HG03045 (cell line): Measurements from ENCODE around the gene TSKU.
"Not testable (repeated sequence)": the region's sequence is repeated elsewhere in the genome, so short reads cannot be mapped to it uniquely, and the experiment has no call there.

ENCODE experiments used
- ATAC-seq: cut with Tn5 transposase; IDR thresholded peaks from one replicate; pipeline ENCODE4 v1.9.1; 2021; ENCODE audit warnings: mild to moderate bottlenecking, moderate library complexity; ENCODE audit not compliant: unreplicated experiment

The TSKU gene

DNA sequence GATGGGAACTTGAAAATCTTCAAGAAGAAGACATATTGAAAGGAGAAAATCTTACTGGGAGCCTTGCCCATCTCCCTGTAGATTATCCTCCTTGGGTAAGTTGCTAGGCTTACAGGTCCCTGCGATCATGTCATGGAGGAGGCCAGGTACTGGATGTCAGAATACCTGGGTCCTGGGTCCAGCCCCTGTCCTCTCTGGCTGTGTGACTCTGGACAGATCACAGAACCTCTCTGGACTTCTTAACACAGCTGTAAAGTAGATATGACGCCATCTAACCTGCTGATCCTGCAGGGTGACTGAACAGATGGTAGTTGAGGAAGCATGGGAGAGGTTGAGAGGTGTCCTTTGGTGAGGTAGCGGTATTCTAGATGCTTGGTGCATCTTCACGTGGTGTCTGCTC lies 4.1 kb downstream of the TSKU start:
- ATAC-seq = no peak

DNA sequence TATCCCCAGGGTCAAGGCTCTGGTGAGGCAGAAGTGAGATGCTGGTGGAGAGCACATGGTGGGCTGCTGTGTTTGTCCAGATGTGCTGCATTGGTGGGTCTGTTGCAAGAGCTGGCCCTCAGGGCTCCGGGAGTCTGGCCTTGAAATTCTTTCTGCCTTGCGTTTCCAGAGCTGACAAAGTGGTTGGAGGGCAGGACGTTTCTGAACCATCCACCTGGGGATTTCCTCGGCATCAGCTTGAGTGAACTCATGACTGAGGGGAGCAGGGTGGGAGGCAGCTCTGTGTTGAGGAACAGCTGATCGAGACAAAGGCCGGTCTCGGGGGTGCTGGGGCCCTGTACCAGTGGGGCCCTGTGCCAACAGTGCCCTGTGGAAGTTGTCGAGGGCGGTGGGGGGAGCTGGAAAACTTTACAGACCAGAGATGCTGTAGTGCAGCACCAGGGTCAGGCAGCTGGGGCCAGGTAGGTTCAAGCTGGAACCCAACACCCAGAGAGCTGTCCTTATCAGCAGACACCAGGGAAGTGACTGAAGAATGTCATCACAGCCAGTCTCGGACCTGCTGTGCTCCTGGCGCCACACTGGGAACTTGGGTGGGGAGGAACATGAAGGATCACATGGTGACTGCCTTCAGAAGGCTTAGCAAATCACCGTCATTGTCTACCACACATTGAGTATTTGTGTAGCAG lies 4.9 kb downstream of the TSKU start:
- ATAC-seq = no peak

GRCh38 chr11:76788661-76789442 lies 5.7 kb downstream of the TSKU start:
- no peak for ATAC-seq

DNA sequence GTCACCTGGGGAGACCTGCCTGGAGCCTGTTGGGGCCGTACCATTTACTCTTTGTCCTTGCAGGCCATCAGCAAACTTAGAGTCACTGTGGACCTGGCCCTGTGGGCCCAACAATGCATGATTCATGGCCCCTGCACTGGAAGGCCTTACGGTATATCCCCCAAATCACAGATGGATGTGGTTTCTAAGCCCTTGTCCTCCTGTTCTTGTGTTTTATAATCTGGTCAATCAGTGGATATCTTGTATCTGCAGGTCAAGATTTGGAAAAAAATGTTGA lies 6.2 kb downstream of the TSKU start:
- no peak for ATAC-seq

DNA sequence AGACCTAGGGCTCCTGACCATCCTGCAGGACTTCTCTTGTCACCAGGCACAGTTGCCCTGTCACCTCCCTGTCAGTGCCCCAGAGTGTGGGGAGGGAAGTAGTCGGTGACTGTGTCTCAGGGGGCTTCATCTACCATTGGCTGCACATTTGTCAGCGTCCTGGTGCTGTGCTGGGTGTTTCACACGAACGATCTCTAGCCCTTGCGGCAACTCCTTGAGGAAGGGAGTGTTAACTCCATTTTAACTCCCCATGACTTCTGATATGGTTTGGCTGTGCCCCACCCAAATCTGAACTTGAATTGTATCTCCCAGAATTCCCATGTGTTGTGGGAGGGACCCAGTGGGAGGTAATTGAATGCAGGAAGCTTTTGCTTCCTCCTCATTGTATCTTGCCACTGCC lies 7.1 kb downstream of the TSKU start:
- ATAC-seq = no peak

DNA sequence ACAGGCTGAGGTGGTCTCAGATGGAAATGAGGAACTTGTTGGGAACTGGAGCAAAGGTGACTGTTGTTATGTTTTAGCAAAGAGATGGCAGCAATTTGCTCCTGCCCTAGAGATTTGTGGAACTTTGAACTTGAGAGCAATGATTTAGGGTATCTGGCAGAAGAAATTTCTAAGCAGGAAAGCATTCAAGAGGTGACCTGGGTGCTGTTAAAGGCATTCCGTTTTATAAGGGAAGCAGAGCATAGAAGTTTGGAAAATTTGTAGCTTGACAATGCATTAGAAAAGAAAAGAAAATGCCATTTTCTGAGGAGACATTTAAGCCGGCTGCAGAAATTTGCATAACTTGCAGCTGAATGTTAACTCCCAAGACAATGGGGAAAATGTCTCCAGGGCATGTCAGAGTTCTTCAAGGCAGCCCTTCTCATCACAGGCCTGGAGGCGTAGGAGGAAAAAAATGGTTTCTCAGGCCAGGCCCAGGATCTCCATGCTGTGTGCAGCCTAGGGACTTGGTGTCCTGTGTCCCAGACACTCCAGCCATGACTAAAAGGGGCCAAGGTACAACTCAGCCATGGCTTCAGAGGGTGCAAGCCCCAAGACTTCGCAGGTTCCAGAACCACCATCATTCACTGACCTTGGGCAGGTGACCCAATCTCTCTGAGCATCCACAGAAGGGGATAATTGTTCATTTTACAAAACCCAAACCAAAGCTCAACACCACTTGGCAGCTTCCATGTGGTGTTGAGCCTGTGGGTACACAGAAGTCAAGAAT lies 8.0 kb downstream of the TSKU start:
- not testable (repeated sequence) for ATAC-seq

GRCh38 chr11:76791861-76792260 lies 8.7 kb downstream of the TSKU start:
- ATAC-seq = no peak

DNA sequence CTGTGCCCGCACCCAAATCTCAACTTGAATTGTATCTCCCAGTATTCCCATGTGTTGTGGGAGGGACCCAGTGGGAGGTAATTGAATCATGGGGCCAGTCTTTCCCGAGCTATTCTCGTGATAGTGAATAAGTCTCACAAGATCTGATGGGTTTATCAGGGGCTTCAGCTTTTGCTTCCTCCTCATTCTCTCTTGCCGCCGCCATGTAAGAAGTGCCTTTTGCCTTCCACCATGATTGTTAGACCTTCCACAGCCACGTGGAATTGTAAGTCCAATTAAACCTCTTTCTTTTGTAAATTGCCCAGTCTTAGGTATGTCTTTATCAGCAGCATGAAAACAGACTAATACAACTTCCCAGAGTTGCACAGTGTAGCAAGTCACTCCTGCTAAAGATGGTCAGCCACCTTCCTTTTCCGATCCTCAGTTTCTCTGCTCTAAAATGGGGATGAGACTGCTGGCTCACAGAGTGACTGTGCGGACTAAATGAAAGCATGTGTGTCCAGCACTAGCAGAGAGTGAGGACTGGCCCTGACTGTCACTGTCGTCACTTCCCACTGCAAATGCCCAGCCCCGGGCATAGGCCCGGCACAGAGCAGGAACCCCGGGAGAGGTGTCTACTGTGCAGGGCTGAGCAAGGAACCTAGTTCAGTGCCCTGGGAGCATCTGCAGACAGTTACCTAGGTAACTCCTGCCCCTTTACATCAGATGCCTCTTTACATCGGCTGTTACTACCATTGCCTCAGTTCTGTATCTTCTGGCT lies 9.5 kb downstream of the TSKU start:
- no peak for ATAC-seq

GRCh38 chr11:76793391-76794291 lies 10.5 kb downstream of the TSKU start:
- ATAC-seq = no peak

GRCh38 chr11:76794371-76795289 lies 11.5 kb downstream of the TSKU start:
- no peak for ATAC-seq

DNA sequence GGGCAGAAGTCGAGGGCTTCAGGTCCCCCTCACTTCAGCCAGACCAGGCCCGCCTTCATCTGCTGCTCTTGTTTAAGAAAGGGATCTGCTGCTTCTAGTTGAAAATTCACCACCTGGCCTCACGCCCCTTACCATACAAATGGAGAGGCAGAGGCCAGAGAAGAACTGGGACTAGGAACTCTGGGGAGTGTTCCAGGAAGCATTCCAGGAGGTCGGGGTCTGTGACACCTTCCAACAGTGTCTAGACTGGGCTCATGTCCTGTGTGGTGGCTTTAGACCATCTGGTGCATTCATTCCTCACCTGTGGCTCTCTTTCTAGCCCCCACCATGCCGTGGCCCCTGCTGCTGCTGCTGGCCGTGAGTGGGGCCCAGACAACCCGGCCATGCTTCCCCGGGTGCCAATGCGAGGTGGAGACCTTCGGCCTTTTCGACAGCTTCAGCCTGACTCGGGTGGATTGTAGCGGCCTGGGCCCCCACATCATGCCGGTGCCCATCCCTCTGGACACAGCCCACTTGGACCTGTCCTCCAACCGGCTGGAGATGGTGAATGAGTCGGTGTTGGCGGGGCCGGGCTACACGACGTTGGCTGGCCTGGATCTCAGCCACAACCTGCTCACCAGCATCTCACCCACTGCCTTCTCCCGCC lies 12.3 kb downstream of the TSKU start:
- no peak for ATAC-seq

- ATAC-seq = no peak
Measured at GRCh38 chr11:76795936-76796441, 12.8 kb downstream of the TSKU start.

DNA sequence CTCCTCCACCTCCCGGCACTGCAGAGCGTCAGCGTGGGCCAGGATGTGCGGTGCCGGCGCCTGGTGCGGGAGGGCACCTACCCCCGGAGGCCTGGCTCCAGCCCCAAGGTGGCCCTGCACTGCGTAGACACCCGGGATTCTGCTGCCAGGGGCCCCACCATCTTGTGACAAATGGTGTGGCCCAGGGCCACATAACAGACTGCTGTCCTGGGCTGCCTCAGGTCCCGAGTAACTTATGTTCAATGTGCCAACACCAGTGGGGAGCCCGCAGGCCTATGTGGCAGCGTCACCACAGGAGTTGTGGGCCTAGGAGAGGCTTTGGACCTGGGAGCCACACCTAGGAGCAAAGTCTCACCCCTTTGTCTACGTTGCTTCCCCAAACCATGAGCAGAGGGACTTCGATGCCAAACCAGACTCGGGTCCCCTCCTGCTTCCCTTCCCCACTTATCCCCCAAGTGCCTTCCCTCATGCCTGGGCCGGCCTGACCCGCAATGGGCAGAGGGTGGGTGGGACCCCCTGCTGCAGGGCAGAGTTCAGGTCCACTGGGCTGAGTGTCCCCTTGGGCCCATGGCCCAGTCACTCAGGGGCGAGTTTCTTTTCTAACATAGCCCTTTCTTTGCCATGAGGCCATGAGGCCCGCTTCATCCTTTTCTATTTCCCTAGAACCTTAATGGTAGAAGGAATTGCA lies 13.5 kb downstream of the TSKU start:
- ATAC-seq = no peak

DNA sequence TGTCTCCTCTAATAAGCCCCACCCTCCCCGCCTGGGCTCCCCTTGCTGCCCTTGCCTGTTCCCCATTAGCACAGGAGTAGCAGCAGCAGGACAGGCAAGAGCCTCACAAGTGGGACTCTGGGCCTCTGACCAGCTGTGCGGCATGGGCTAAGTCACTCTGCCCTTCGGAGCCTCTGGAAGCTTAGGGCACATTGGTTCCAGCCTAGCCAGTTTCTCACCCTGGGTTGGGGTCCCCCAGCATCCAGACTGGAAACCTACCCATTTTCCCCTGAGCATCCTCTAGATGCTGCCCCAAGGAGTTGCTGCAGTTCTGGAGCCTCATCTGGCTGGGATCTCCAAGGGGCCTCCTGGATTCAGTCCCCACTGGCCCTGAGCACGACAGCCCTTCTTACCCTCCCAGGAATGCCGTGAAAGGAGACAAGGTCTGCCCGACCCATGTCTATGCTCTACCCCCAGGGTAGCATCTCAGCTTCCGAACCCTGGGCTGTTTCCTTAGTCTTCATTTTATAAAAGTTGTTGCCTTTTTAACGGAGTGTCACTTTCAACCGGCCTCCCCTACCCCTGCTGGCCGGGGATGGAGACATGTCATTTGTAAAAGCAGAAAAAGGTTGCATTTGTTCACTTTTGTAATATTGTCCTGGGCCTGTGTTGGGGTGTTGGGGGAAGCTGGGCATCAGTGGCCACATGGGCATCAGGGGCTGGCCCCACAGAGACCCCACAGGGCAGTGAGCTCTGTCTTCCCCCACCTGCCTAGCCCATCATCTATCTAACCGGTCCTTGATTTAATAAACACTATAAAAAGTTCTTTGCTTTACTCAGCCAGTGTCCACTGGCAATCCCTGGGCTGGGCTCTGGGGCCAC lies 14.4 kb downstream of the TSKU start:
- ATAC-seq = no peak

DNA sequence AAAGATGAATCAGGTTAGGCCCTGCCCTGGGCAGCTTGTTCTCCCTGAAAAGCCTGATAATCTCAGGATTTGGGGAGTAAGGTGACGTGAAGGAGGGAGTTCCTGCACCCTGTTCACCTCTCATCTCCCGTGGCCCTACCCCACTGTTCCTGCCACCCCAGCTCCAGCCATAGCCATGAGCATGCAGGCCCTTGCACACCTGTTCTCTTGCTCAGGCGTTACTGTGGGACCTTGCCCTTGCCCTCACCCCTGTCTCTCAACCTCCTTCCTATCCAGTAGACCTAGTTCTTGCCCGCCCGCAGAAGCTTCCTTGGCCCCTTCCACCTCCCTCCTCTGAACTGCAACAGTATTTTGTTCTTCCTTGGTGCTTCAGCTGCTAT lies 15.0 kb downstream of the TSKU start:
- no peak for ATAC-seq

- no peak for ATAC-seq
Measured at GRCh38 chr11:76798671-76799065, 15.5 kb downstream of the TSKU start.
